Measurements from ENCODE around the gene ACSBG1.

ACSBG1 gene, protein sequence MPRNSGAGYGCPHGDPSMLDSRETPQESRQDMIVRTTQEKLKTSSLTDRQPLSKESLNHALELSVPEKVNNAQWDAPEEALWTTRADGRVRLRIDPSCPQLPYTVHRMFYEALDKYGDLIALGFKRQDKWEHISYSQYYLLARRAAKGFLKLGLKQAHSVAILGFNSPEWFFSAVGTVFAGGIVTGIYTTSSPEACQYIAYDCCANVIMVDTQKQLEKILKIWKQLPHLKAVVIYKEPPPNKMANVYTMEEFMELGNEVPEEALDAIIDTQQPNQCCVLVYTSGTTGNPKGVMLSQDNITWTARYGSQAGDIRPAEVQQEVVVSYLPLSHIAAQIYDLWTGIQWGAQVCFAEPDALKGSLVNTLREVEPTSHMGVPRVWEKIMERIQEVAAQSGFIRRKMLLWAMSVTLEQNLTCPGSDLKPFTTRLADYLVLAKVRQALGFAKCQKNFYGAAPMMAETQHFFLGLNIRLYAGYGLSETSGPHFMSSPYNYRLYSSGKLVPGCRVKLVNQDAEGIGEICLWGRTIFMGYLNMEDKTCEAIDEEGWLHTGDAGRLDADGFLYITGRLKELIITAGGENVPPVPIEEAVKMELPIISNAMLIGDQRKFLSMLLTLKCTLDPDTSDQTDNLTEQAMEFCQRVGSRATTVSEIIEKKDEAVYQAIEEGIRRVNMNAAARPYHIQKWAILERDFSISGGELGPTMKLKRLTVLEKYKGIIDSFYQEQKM

DNA sequence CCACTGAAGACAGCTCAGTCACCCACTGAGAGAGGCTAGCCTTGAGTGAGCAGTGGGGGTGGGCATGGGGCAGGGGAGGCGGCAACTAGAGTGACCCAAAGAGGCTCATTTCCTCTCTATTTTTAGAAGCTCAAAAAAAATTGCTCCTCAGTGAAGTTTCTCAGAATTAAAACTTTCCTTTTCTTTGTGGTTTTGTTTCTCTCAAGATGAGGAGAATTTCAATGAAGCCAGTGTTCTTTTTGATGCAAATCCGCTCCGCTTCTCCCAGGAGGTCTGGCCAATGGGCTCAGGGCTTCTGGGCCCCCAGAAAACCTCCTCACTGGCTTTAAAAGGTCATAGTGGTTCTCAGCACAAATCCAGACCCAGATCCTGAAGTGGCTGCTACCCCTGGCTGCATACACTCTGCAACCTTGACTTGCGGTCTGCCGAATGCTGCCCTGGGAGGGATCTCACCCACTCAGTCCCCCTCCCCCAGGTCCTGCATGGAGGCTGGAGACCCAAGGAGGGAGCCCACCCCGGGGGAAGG, at the start of gene ACSBG1:
ACSBG1 (minus strand) TSS at position 51 of the 526 bp plus-strand sequence. CDS start 64 bp downstream, outside the sequence.
- DNase-seq: no peak

DNA sequence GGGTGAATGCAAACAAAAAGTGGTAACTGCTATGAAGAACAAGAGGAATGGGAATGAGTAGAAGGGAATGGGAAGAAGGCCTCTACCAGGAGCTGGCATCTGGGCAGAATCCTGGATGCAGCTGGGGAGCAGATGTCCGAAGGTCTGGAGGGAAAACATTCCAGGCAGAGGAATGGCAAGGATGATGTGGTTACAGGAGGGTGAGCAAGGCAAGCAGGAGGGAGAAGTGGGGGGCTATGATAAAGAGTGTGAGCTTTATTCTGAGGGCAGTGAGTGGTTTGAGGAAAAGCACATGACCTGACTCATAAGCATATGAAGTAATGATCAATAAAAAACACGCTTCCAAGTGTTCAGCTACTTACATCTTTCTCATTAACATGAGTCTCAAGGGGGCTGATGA, 48.0 kb upstream of the ACSBG1 start:
- no peak for DNase-seq

DNA sequence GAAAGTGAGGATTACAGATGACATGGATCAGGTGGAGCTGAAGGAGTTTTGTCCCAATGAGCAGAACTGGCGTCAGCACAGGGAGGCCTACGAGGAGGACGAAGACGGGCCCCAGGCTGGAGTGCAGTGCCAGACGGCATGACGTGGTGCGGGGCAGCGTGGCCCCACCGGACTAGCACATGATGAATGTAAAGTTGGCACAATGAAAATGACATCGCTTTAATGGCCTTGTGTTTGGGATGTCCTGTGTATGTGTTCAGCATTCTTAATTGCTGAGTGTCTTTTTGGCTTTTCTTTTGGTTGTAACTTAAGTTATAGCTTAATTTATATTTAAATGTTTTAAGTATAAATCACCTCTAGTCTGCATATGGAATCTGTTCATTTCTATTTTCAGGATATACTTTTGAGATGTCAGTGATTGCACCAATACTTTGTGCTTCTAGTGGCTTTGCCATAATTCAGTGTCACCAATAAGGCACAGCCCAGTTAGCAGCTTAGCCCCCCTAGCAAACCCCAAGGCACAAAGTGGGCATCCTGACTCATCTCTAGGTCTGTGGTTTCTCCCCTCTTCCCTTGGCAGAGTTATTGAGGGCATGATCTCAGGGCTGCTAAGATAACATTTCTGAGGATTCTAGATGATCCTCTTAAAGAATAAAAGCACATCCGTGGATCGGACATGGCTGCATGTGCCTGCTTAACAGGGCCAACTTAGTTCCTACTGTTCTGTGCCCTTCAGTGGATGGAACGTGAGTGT, 46.1 kb upstream of the ACSBG1 start:
- no peak for DNase-seq

DNA sequence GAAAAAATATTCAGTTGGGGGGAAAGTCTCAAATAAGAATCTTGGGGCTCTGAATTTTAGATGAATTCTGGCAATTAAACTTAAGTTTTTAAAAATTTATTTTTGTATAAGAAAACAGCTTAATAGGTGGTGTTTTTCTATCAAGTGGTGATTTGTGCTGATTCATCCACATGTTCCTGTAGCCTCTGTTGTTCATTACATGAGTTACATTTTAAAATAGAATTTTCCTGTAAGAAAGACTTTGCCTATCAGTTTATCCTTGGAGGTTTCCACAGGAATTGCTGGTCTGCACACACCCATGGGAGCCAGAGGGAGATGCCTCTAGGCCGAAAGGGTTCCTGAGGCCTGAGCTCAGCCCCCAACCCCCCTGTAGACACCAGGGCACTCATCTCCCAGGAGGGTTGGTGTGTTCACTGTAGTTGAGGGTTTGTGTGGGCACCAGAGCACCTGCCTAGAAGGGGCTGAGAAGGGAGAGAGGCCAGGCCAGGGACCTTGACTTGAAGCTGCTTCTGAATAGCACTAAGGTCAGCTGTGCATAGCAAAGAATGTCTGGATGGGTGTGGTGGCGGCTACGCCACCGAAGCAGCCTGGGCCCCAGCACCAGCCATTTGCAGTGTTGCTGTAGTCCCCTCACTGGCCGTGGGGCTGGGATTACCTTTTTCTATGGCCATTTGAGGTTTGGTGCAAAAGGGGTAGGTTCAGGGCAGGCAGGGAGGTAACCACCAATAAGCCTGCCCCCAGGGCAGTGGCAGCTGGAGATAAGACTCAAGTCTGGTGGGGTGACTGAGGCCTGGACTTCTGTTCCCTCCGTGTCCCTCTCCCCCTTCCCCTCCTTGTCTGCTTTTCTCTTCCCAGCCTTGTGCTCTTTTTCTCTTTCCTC, 41.9 kb upstream of the ACSBG1 start:
- DNase-seq: no peak

DNA sequence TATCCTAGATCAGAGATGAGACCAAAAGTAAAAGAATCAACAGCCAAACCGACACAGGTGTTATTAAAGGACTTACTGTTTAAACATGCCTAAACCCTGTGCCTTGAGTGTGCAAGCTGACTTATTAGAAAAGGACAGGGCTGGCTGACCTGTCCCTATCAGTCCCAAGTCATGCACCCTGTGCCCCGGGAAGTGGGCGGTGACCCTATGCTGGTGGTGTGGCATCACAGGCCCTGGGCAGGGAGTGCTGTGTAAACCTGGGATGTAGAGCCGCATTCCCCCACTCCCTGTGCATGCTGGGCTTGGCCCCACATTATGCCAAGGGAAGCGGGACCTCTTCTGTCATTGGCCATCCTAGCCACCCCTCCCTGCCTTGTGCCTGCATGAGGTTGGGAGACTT, 40.6 kb upstream of the ACSBG1 start:
- no peak for DNase-seq

DNA sequence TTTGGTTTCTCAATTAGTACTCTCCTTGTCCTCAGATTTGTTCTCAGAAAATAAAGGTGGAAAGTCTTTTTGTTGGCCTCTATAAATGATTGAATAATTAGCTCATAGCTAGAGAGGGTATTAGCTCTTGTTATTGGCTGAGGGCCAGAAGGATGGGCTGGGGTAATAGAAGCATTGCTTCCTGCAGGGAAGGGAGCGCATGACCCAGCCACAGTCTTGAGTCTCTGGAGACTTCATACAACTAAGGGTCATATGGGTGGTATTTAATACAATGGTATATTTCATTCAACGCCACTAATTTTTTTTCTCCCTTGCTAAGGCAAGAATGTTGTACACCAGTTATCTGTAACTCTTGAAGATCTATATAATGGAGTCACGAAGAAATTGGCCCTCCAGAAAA, 38.4 kb upstream of the ACSBG1 start:
- no peak for DNase-seq

DNA sequence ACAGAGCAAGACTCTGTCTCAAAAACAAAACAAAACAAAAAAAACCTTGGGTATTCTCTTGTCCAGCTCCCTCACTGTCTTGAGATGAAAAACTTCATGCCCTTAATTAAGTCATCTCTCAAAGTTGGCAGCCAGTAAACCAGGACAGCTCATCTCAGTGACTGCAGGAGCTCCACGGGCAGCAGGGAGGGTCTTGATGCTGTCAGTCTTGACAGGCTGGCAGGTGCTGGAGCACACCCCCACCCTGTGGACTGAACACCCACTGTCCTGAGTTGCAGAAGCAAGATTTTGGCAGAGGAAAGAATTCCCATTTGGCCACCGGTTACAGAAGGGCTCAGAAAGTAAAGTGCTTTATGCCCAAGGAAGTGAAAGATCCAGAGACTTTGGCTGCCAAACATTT, 38.0 kb upstream of the ACSBG1 start:
- DNase-seq: no peak

DNA sequence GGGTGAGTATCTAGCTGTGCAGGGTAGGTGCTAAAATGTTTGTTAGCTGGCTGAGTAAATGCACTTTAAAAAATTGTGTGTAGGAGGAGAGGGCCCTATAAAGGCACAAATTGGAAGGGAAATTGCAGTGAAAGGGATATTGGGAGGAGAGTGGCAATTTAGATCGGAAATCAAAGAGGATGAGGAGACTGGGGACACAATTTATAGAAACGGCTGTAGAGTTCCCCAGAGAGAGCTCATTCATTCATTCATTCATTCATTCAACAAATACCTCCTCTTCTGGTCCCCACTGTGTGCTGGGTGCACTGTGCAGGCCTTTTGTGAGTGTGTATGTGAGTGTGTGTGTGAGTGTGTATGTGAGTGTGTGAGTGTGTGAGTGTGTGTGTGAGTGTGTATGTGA, 32.4 kb upstream of the ACSBG1 start:
- no peak for DNase-seq

DNA sequence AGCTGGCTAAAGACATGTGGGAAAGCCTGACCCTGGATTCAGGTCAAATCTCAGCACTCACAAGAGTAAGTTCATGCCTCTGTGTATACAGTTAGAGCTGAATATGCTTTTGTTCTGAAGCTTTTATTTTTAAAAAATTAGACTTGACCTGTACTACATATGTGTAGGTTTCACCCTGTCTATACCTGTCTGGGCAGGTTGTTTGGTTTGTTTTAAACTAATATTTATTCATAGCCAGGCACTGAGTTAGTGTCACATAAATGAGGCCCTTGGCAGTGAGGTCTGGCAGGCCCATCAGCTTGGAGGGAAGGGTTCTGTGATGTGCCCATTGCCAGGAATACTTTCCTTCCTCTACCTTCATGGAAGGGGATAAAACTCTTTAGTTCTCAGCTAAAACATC, 31.9 kb upstream of the ACSBG1 start:
- no peak for DNase-seq

DNA sequence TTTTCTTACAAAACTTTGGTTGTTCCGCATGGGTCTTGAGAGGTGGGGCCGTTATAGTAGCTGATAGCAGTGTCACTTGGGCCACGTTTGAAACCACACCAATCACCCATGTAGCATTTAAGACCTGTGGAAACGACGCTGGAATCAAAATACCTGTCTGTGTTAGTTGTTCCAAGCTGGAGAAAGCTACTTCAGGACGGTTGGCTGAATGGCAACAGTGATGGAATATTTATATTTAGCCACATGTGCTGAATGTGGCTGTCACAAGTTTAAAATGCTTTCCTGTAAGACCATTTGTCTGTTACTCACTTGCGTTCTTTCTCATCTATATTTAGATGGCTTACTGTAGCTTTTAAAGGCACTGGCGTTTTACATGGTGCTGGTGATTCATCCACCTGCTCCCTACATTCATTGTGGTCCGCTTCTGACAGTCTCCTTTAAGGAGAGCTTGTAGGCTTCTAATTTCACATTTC, 31.4 kb upstream of the ACSBG1 start:
- DNase-seq: no peak

DNA sequence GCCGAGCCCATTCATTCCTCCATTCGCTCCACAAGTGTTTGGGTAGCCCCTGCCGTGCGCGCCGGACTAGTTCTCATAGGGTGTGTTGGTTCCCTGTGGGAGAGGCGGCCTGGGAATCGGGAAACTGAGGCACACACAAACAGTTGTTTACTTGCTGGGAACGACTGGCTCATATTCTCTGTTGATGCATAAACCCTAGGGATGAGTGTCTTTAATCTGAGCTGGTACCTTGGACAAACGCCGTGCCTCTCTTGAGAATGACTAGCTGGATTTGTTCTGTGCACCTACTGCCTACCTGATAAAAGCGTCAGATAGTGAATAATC, 30.7 kb upstream of the ACSBG1 start:
- DNase-seq: no peak

DNA sequence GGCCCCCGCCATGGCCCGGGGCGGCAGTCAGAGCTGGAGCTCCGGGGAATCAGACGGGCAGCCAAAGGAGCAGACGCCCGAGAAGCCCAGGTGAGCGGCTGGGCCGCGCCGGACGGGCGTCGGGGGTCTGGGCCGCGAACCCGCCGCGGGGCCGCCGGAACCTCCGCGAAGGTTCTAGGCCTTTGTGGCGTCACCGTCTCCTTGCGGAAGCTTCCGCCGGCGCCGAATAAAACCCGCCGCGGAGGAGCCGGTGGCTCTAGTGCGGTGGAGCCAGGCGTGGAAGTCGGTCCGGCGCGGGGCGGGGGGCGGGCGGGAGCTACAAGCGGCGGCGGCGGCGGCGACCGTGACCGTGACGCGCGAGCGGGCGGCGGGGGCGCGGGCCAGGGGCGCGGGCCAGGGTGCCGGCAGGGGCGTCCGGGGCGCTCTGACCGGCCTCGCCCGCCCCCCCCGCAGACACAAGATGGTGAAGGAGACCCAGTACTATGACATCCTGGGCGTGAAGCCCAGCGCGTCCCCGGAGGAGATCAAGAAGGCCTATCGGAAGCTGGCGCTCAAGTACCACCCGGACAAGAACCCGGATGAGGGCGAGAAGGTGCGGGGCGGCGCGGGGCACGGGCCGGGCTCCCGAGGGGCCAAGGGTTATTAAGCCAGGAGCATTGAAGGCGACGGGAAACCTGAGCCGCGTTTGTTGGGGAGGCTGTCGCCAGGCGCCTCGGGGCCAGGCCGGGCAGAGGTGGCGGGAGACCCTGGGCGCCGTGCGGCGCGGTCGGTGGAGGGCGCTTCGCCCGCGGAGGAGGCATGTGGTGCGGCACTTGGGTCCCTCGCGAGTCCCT, 30.2 kb upstream of the ACSBG1 start, which contains the start of gene DNAJA4:
DNAJA4 (plus strand) TSS at position 259 of the 833 bp plus-strand sequence; CDS start at position 461, 202 bp downstream.
- peak; percentile 65 for DNase-seq

DNA sequence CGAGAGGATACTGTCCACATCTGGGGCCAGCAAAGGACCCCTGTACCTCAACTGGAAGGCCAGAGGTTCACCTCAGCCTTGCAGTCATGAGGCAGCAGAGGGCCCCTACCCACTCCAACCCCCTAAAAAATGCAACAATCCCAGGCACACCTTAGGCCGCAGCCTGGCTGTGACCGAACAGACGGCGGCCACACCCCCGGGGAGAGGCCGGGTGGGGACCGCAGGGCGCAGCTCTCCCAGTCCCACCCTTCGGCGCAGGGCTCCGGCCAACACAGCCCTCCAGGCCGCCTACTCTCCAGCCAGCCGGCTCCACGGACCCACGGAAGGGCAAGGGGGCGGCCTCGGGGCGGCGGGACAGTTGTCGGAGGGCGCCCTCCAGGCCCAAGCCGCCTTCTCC, 29.5 kb upstream of the ACSBG1 start:
- DNase-seq: no peak

DNA sequence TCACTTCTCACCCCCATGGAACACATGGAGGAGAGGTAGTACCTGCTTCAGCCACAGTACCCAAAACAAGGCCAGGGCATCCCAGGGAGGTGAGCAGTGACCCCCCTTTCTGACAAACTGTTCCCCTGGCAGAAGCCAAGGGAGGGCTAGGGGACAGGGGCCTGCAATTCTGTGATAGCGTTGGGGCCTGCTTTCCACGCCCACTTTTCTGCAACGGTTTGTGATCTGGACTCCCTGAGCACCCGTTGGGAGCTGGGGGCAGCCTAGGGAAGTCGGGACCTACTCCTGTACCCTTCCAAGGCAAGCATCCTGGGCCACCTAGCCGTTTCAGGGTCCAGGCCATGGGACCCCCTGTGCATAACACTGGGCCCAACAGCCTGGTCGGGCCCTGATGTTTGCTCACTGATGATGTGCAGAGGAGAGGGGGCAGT, 29.0 kb upstream of the ACSBG1 start:
- DNase-seq: no peak

DNA sequence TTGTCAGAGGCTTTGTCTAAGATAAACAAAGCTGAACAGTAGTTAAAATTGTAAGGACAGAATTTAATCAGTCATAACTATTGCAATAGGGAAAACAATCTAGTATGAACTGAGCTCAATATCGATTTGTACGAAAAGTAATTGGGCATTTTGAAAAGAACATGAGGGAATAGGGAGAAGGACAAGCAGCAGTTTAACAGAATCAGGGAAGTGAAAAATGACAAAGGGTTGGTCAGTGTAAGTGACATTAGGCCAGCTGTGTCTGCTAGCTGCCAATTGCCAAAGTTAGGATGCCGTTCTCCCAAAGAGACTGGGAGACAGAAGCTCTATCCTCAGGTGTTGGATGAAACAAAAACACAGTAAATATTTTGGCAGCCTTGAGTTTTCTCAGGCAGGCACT, 26.7 kb upstream of the ACSBG1 start:
- no peak for DNase-seq

DNA sequence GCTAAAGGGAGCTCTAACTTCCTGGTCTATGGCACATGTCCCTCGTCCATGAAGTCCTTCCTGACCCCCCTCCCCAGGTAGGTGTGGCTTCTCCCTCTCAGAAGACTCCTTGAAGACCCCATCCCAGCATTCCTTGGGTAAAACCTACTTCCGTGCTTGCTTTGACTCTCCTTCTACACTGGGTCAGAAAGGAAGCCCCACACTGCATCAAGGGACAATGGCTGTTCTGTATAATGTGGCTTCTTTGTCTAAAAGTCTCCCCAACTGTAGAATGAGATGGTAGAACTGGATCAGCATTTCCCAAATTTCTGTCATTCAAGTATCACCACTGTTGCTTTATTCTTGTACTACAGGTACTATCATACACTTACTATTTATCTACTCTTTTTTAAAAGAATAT, 26.1 kb upstream of the ACSBG1 start:
- DNase-seq: no peak

DNA sequence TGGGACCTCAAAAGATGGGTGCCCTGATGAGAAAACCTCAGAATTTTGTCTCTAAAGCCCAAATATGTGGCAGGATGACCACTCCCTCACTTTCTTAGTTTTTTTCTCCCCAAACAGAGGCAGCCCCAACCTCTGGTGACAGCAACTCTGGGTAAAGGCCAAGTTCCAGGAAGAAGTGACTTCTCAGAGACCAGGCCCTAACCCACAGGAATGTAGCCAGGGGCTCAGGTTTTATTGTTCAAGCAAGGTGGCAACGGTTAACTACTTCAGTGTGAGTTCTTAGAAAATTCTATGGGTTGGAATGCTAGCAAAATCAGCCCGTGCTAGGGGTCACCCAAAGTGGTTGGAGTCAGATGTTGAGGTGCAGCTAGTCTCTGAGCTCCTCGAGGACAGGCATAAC, 24.9 kb upstream of the ACSBG1 start:
- no peak for DNase-seq

DNA sequence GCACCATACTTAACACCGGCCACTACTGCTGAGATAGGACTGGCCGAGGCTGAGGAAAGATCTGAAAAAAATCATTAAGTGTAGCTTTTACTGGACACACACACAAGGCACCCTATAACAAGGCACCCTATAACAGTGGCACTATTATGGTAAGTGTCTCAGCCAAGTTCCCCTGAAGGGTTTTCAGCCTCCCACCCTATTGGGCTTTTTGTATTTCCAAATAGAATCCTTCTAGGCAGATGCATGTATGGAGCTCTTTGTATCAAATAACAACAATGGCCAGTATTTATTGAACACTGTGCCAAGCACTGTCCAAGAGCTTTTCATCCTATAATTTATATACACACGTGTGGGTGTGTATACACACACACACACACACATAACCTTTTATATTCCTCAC, 23.3 kb upstream of the ACSBG1 start:
- no peak for DNase-seq

DNA sequence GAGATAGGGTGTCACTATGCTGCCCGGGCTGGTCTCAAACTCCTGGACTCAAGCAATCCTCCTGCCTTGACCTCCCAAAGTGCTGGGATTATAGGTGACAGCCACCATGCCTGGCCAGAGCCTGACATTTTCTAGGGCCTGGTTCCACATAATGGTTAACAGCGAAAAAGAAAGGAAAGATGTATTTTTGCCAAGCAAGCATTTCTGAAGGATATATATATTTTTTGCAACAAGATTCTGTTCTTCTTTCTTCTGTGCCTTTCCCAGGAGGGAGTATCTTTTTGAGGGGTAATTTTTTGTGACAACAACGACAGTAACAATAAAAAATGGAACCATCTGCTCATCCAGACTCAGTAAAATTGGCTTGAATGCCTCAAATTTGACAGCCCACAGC, 21.7 kb upstream of the ACSBG1 start:
- DNase-seq: no peak

DNA sequence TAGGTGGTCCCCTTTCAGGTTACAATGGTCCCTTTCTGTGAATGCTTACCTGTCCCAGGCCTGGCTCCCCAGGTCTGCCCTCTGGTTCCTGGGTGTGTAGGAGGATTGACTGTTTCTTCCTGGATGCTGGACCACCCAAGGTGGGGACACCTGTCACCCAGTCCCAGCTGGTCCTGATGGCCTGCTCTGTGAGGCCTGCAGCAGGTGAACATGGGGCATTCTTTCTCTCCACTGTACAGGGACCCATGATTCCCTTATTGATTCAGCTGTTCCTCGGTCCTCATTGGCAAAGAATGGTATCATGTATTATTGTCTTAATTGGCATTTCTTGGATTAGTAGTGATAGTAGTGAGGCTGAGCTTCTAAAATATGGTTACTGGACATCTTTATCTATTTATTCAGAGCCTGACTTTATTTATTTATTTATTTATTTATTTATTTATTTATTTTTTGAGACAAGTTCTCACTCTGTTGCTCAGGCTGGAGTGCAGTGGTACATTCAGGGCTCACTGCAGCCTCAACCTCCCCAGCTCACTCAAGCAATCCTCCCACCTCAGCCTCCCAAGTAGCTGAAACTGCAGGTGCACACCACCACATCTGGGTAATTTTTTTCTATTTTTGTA, 21.2 kb upstream of the ACSBG1 start:
- DNase-seq: no peak

DNA sequence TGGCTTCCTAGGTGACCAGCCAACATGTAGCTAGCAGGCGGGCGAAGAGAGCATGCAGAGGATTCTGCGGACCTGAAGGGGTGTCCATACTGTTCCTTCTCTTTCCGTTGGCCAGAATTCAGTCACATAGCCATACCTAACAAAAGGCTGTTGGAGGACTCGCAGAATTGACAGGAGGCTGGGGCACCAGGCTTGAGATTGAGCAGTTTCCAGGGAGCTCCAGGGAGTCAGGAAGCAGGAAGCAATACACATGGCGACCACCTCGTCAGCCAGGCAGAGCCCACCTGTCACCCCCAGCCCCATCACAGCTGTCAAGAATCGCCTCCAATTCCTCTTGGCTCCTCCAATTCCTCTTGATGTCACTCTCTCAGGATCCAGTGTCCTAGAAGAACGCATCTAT, 16.8 kb upstream of the ACSBG1 start:
- DNase-seq: no peak

Measured in activated CD4-positive, alpha-beta T cell treated with anti-CD3 and anti-CD28 coated beads, Interleukin-2, amount 50 U/mL, for 1 hour (primary cell).